Renal pelvis (tissue), 4 donors: ENCODE measurements around the gene FOXP1. TPM values are rescaled to one million over a fixed set of nuclear protein-coding genes. Genes with fewer than 3 reads are reported as not detected.

ENCODE experiments used
- DNase-seq: peaks from one replicate; pipeline ENCODE4 v3.0.0-alpha.2; 2013
- polyA plus RNA-seq, 3 donors: library from polyadenylated mRNA; unstranded; fragments of 120-200 nt; gene quantifications; one replicate each; pipeline ENCODE4 v1.2.1, GENCODE V29; 2013; ENCODE audit not compliant: insufficient read length in 3 of 3

The FOXP1 gene
- polyA plus RNA-seq, 3 donors, result 33.6 to 43.2 (median 40.6) TPM

GRCh38 chr3:71566776-71567175 is 16.8 kb downstream of the FOXP1 start:
- no peak for DNase-seq

GRCh38 chr3:71565976-71566375 is 17.6 kb downstream of the FOXP1 start:
- DNase-seq, result no peak

GRCh38 chr3:71565316-71565715 is 18.2 kb downstream of the FOXP1 start:
- no peak for DNase-seq

GRCh38 chr3:71564361-71564760 is 19.2 kb downstream of the FOXP1 start:
- DNase-seq, result no peak

- DNase-seq, result no peak
Observed at GRCh38 chr3:71563827-71564226, 19.7 kb downstream of the FOXP1 start.

- DNase-seq, result no peak
Observed at GRCh38 chr3:71562938-71563337, 20.6 kb downstream of the FOXP1 start.

- DNase-seq, result no peak
Observed at GRCh38 chr3:71560665-71561064, 22.9 kb downstream of the FOXP1 start.

GRCh38 chr3:71559578-71560162 is 23.9 kb downstream of the FOXP1 start:
- no peak for DNase-seq

GRCh38 chr3:71559021-71559420 is 24.5 kb downstream of the FOXP1 start:
- no peak for DNase-seq

GRCh38 chr3:71554649-71555048 is 28.9 kb downstream of the FOXP1 start:
- DNase-seq, result no peak

- DNase-seq, result no peak
Observed at GRCh38 chr3:71551311-71551919, 32.1 kb downstream of the FOXP1 start.

- DNase-seq, result no peak
Observed at GRCh38 chr3:71549951-71550350, 33.6 kb downstream of the FOXP1 start.

GRCh38 chr3:71548705-71549384 is 34.7 kb downstream of the FOXP1 start:
- DNase-seq, result no peak

GRCh38 chr3:71547249-71548198 is 36.0 kb downstream of the FOXP1 start:
- DNase-seq, result no peak

- no peak for DNase-seq
Observed at GRCh38 chr3:71546821-71547220, 36.7 kb downstream of the FOXP1 start.

- no peak for DNase-seq
Observed at GRCh38 chr3:71545330-71545729, 38.2 kb downstream of the FOXP1 start.

- DNase-seq, result no peak
Observed at GRCh38 chr3:71543371-71544016, 40.0 kb downstream of the FOXP1 start.

- DNase-seq, result peak; percentile 82
Observed at GRCh38 chr3:71542521-71543370, 40.8 kb downstream of the FOXP1 start.

- peak; percentile 35 for DNase-seq
Observed at GRCh38 chr3:71541313-71541712, 42.2 kb downstream of the FOXP1 start.

- DNase-seq, result no peak
Observed at GRCh38 chr3:71537211-71537611, 46.3 kb downstream of the FOXP1 start.
